Nephron (organoid): ENCODE measurements around the gene DNAL4.

Source experiments
- H3K27ac Mint-ChIP-seq, 3 experiments: 2 replicates each; pipeline ENCODE4 v1.8.0; 2020; ENCODE audit warnings: mixed read lengths in 3 of 3, mild to moderate bottlenecking in 2 of 3, moderate library complexity in 1 of 3
- H3K27me3 Mint-ChIP-seq: 2 replicates; pipeline ENCODE4 v1.8.0; 2021; ENCODE audit warnings: low read depth, mild to moderate bottlenecking, moderate library complexity, mixed read lengths
- H3K36me3 Mint-ChIP-seq: 2 replicates; pipeline ENCODE4 v1.8.0; 2020; ENCODE audit warnings: low read depth, mixed read lengths
- H3K4me1 Mint-ChIP-seq: 2 replicates; pipeline ENCODE4 v1.8.0; 2020; ENCODE audit warnings: mixed read lengths
- H3K4me3 Mint-ChIP-seq, 3 experiments: 2 replicates each; pipeline ENCODE4 v1.8.0; 2020; ENCODE audit warnings: mild to moderate bottlenecking in 3 of 3, mixed read lengths in 3 of 3, moderate library complexity in 2 of 3
- H3K9me3 Mint-ChIP-seq: 2 replicates; pipeline ENCODE4 v1.8.0; 2020; ENCODE audit warnings: mixed read lengths
- TF ChIP-seq, protein P1 (sequence below), 3 experiments: fragments of 200-600 bp; sonication (generic); IDR thresholded peaks; one replicate each; pipeline ENCODE4 v1.5.0; 2021; ENCODE audit warnings: antibody characterized with exemption in 3 of 3; ENCODE audit not compliant: unreplicated experiment in 3 of 3

The DNAL4 gene

DNA sequence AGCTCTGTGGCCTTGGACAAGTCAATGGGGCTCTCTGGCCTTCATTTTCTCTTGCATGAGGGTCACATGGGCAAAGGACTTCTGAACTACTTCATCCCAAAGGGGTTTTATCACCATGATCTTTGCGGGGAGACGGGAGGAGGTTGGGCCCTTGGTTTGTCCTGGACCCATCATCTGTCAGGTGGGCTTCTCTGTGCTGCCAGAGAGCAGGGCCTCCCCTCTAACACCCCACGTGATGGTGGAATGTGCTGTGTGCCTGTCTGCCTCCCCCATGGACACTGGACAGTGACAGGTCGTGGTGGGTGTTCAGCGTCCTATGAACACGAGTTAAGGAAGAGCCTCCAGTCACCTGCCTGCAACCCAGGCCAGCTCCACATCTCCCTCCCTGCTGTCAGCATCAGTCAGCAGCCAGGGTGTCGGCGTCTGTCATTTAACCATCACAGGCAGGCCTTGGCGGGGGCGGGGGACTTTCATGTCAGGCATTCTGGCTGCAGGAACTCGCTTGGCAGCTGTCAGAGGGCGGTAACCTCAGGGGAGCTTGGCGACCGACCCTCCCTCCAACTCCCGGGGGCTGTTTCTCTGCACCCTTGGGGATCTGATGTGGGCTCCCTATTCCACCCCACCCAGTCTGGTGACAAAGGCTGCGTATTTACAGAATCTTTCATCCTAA lies 35.5 kb downstream of the DNAL4 start:
- no peaks in the 10 kb centered on the region for H3K9me3 Mint-ChIP-seq
- TF ChIP-seq, protein P1, sequence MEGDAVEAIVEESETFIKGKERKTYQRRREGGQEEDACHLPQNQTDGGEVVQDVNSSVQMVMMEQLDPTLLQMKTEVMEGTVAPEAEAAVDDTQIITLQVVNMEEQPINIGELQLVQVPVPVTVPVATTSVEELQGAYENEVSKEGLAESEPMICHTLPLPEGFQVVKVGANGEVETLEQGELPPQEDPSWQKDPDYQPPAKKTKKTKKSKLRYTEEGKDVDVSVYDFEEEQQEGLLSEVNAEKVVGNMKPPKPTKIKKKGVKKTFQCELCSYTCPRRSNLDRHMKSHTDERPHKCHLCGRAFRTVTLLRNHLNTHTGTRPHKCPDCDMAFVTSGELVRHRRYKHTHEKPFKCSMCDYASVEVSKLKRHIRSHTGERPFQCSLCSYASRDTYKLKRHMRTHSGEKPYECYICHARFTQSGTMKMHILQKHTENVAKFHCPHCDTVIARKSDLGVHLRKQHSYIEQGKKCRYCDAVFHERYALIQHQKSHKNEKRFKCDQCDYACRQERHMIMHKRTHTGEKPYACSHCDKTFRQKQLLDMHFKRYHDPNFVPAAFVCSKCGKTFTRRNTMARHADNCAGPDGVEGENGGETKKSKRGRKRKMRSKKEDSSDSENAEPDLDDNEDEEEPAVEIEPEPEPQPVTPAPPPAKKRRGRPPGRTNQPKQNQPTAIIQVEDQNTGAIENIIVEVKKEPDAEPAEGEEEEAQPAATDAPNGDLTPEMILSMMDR (IDR thresholded peaks at IDR 0.05; ENCODE audit: unreplicated experiment in 3 of 3) = no peak
- peak overlapping the region; percentile 10 to 25 (median 23) for H3K4me3 Mint-ChIP-seq
- peaks cover 9% of the 10 kb centered on the region for H3K27me3 Mint-ChIP-seq
- H3K36me3 Mint-ChIP-seq = no peaks in the 10 kb centered on the region
- H3K27ac Mint-ChIP-seq = peak overlapping the region in 1 of 3 experiments; percentile 76
- peaks cover 50% of the 10 kb centered on the region for H3K4me1 Mint-ChIP-seq

DNA sequence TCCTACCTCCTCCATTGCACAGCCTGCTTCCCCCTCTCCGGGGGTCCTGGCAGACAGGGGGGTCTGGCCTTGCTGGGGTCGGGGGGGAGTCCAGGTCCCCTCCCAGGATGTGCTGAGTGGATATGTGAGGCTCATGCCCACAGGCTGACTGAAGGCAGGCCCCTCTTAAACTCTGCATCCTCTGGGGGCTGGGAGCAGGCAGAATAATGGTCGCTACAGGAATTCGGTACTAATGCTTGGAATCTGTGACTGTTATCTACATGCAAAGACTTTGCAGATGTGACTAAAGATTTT lies 36.5 kb downstream of the DNAL4 start:
- H3K27me3 Mint-ChIP-seq = peaks cover 9% of the 10 kb centered on the region
- no peak overlapping the region for H3K27ac Mint-ChIP-seq
- TF ChIP-seq, protein P1 (IDR thresholded peaks at IDR 0.05; ENCODE audit: unreplicated experiment in 3 of 3) = no peak
- H3K9me3 Mint-ChIP-seq = no peaks in the 10 kb centered on the region
- peaks cover 4% of the 10 kb centered on the region for H3K36me3 Mint-ChIP-seq
- H3K4me3 Mint-ChIP-seq = peak overlapping the region; percentile 87 to 91 (median 91)
- peaks cover 50% of the 10 kb centered on the region for H3K4me1 Mint-ChIP-seq

GRCh38 chr22:38756711-38757463 lies 37.1 kb downstream of the DNAL4 start:
- H3K27me3 Mint-ChIP-seq = peaks cover 9% of the 10 kb centered on the region

GRCh38 chr22:38755911-38756532 lies 37.9 kb downstream of the DNAL4 start, which contains the start of gene SUN2:
Gene SUN2 (minus strand): TSS chr22:38755998. CDS start chr22:38752628, 3,370 bp downstream.
- Mint-ChIP-seq H3K27ac (peak within 1 kb of the TSS; percentile 84 to 93 (median 90)), H3K36me3 (peaks cover 11% of the 10 kb centered on the region), H3K4me3 (peak within 1 kb of the TSS; percentile 91 to 94 (median 91)), H3K4me1 (peaks cover 56% of the 10 kb centered on the region), H3K27me3 (peaks cover 9% of the 10 kb centered on the region), H3K9me3 (no peaks in the 10 kb centered on the region)
- TF ChIP-seq, protein P1 (IDR thresholded peaks at IDR 0.05; ENCODE audit: unreplicated experiment in 3 of 3) = no peak

More at GRCh38 chr22:38756711-38757463, 37.1 kb downstream of the DNAL4 start:
- TF ChIP-seq, protein P1 (IDR thresholded peaks at IDR 0.05; ENCODE audit: unreplicated experiment in 3 of 3) = no peak
- Mint-ChIP-seq H3K9me3 (no peaks in the 10 kb centered on the region), H3K4me1 (peaks cover 50% of the 10 kb centered on the region), H3K27ac (peak overlapping the region; percentile 76 to 90 (median 84)), H3K36me3 (peaks cover 9% of the 10 kb centered on the region), H3K4me3 (peak overlapping the region; percentile 87 to 91 (median 91))

DNA sequence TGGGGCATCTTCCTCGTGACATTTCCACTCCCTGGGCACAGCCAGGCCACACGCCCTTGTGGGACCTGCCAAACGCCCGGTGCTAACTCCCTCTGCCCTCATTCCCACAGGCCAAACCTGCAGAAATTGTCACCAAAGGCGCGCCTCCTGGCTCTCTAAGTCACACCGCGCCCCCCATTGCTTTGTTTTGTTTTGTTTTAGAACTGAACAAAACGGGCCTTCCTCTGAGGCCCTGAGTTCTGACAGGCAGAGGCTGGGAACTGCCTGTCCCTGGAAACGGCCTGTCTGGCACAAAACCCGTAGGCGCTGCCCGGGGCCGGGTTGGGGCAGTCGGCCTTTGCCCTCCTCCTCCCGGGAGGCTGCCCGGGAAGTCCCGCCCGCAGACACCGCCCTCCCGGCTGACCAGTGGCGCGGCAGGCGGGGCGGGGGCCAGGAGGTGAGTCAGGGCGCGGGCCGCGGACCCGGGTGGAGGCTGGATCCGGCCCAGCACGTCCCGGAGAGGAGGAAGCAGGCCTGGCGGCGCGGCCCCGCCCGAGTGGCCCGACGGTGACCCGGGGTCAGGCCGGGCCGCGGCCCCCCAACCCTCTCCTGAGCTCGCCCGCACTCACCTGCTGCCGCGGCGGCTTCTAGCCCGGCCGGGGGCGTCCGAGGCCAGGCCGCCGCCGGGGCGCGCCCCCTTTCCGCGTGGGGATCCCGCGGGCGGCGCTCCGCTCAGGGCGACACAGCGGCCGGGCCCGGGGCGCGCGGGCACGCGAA lies 38.6 kb downstream of the DNAL4 start:
- H3K4me3 Mint-ChIP-seq = peak overlapping the region; percentile 90 to 94 (median 90)
- peaks cover 12% of the 10 kb centered on the region for H3K36me3 Mint-ChIP-seq
- TF ChIP-seq, protein P1 (IDR thresholded peaks at IDR 0.05; ENCODE audit: unreplicated experiment in 3 of 3) = no peak
- peaks cover 53% of the 10 kb centered on the region for H3K4me1 Mint-ChIP-seq
- peak overlapping the region; percentile 68 to 93 (median 88) for H3K27ac Mint-ChIP-seq
- H3K27me3 Mint-ChIP-seq = peaks cover 9% of the 10 kb centered on the region
- H3K9me3 Mint-ChIP-seq = no peaks in the 10 kb centered on the region
